ENCODE data around the gene CDC16.

The CDC16 gene

GRCh38 chr13:114314074-114314912, 79.6 kb downstream of the CDC16 start, which contains the start of gene CHAMP1:
TSS of gene CHAMP1 (plus strand) at chr13:114314503. CDS start at chr13:114323843, 9,340 bp downstream.
- TF ChIP-seq CTCF (IDR thresholded peaks at IDR 0.05; ENCODE audit: insufficient read depth, low read length, poor library complexity, severe bottlenecking): no peak
- H3K4me3 ChIP-seq (replicated peaks; ENCODE audit: low read depth, low read length): peak within 1 kb of the TSS; percentile 88

GRCh38 chr13:114315074-114315785, 80.5 kb downstream of the CDC16 start:
- peaks cover 2% of the 10 kb centered on the region for H3K36me3 ChIP-seq (ENCODE audit: control insufficient read depth, insufficient read depth, low read length)
- no peak for DNase-seq (ENCODE audit: extremely low read depth, insufficient read length)
- H3K27me3 ChIP-seq (replicated peaks; ENCODE audit: control insufficient read depth, insufficient read depth, low read length): no peaks in the 10 kb centered on the region
- H3K4me3 ChIP-seq (replicated peaks; ENCODE audit: low read depth, low read length): peak overlapping the region; percentile 88
- no peak for TF ChIP-seq CTCF (IDR thresholded peaks at IDR 0.05; ENCODE audit: insufficient read depth, low read length, poor library complexity, severe bottlenecking)

More at GRCh38 chr13:114314074-114314912, 79.6 kb downstream of the CDC16 start, which contains the start of gene CHAMP1:
- peak; percentile 99 for DNase-seq (ENCODE audit: extremely low read depth, insufficient read length)
- H3K27me3 ChIP-seq (replicated peaks; ENCODE audit: control insufficient read depth, insufficient read depth, low read length): no peaks in the 10 kb centered on the region
- H3K36me3 ChIP-seq (ENCODE audit: control insufficient read depth, insufficient read depth, low read length): no peaks in the 10 kb centered on the region

GRCh38 chr13:114318624-114319023, 83.9 kb downstream of the CDC16 start:
- Histone ChIP-seq H3K4me3 (replicated peaks; ENCODE audit: low read depth, low read length) (no peak overlapping the region), H3K27me3 (replicated peaks; ENCODE audit: control insufficient read depth, insufficient read depth, low read length) (no peaks in the 10 kb centered on the region), H3K36me3 (ENCODE audit: control insufficient read depth, insufficient read depth, low read length) (peaks cover 6% of the 10 kb centered on the region)
- TF ChIP-seq CTCF (IDR thresholded peaks at IDR 0.05; ENCODE audit: insufficient read depth, low read length, poor library complexity, severe bottlenecking): no peak
- no peak for DNase-seq (ENCODE audit: extremely low read depth, insufficient read length)

- H3K27me3 ChIP-seq (replicated peaks; ENCODE audit: control insufficient read depth, insufficient read depth, low read length): no peaks in the 10 kb centered on the region
- no peak for DNase-seq (ENCODE audit: extremely low read depth, insufficient read length)
- no peak overlapping the region for H3K4me3 ChIP-seq (replicated peaks; ENCODE audit: low read depth, low read length)
- no peak for TF ChIP-seq CTCF (IDR thresholded peaks at IDR 0.05; ENCODE audit: insufficient read depth, low read length, poor library complexity, severe bottlenecking)
- peaks cover 11% of the 10 kb centered on the region for H3K36me3 ChIP-seq (ENCODE audit: control insufficient read depth, insufficient read depth, low read length)
Observed at GRCh38 chr13:114319441-114319913, 84.8 kb downstream of the CDC16 start.

GRCh38 chr13:114320065-114320464, 85.4 kb downstream of the CDC16 start:
- DNase-seq (ENCODE audit: extremely low read depth, insufficient read length): no peak
- no peaks in the 10 kb centered on the region for H3K27me3 ChIP-seq (replicated peaks; ENCODE audit: control insufficient read depth, insufficient read depth, low read length)
- TF ChIP-seq CTCF (IDR thresholded peaks at IDR 0.05; ENCODE audit: insufficient read depth, low read length, poor library complexity, severe bottlenecking): no peak
- peaks cover 17% of the 10 kb centered on the region for H3K36me3 ChIP-seq (ENCODE audit: control insufficient read depth, insufficient read depth, low read length)
- no peak overlapping the region for H3K4me3 ChIP-seq (replicated peaks; ENCODE audit: low read depth, low read length)
